Left forelimb (tissue), 1 donor: ENCODE results near the gene KLHL7.
"Not testable (repeated sequence)": the region's sequence is repeated elsewhere in the genome, so short reads cannot be mapped to it uniquely, and the experiment has no call there.

Experiments
- DNase-seq: peaks from one replicate; pipeline ENCODE4 v3.0.0-alpha.2; 2018; ENCODE audit warnings: low spot score

Gene KLHL7

GRCh38 chr7:23183279-23184012 is 77.9 kb downstream of the KLHL7 start:
- DNase-seq, result no peak

GRCh38 chr7:23184291-23184690 is 78.7 kb downstream of the KLHL7 start:
- DNase-seq, result no peak

DNA sequence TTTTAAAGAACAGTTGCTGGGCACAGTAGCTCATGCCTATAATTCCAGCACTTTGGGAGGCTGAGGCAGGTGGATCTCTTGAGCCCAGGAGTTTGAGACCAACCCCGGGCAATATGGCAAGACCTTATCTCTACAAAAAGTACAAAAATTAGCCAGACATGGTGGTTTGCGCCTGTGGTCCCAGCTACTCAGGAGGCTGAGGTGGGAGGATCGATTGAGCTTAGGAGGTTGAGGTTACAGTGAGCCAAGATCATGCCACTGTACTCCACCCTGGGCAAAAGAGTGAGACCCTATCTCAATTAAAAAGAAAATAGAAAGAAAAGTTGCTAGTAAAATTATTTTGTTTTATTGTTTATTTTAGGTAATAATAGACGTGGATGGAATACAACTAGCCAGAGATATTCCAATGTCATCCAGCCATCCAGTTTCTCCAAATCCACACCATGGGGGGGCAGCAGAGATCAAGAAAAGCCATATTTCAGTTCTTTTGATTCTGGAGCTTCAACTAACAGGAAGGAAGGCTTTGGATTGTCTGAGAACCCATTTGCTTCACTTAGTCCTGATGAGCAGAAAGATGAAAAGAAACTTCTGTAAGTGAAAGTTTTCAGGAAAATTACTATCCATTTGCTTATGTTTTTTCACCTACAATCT is 79.2 kb downstream of the KLHL7 start:
- DNase-seq, result no peak

DNA sequence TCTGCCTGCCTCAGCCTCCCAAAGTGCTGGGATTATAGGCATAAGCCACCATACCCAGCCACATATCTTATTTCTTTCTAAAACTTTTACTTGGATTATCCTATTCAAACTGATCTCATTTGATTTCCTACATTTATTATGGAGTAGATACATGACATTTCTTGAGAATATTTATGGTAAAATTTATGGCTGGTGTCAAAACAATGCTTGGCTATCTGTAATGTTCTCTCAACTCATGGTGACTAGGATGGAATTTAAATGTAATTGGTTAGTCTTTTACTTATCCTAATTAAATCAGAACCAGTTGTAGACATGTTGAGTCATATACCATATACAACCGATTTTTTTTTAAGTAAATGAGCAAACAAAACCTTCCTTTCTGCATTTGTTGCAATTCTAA is 80.4 kb downstream of the KLHL7 start:
- DNase-seq, result no peak

DNA sequence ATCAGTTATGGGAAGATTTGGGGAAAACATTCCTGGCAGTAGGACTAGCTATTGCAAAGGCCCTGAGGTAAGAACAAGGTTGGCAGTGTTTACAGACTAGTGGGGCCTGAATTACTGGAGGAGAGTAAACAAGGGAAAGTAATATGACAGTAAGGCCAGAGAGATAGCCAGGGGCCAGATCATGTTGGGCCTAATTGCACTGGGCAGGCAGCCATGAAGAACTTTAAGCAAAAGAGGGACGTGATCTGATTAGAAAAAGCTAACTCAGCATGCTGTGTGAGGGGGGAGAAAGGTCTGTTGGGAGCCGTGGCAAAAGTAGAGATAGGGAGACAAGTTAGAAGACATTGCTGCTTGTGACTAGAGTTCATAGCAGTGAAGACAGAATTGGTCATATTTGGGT is 85.4 kb downstream of the KLHL7 start:
- no peak for DNase-seq

DNA sequence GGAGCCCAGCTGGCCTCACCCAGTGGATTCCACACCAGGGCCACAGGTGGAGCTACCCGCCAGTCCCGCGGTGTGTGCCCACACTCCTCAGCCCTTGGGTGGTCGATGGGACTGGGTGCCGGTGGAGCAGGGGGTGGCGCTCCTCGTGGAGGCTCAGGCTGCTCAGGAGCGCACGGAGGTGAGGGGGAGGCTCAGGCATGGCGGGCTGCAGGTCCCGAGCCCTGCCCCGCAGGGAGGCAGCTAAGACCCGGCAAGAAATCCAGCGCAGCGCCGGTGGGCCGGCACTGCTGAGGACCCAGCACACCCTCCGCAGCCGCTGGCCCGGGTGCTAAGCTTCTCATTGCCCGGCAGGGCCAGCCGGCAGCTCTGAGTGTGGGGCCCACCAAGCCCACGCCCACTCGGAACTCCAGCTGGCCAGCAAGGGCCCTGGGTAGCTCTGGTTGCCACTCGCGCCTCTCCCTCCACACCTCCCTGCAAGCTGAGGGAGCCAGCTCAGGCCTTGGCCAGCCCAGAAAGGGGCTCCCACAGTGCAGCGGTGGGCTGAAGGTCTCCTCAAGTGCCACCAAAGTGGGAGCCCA is 88.2 kb downstream of the KLHL7 start:
- not testable (repeated sequence) for DNase-seq

- no peak for DNase-seq
These were observed 90.7 kb downstream of the KLHL7 start for GRCh38 chr7:23196306-23196705.

GRCh38 chr7:23197745-23198144 is 92.2 kb downstream of the KLHL7 start:
- DNase-seq, result not testable (repeated sequence)

DNA sequence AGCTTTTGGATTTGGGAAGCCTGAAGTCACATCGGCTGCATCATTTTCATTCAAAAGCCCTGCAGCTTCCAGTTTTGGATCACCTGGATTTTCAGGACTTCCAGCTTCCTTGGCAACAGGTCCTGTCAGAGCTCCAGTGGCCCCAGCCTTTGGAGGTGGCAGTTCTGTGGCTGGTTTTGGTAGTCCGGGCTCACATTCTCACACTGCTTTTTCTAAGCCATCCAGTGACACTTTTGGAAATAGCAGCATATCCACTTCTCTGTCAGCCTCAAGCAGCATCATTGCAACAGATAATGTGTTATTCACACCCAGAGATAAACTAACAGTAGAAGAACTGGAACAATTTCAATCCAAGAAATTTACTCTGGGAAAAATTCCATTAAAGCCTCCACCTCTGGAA is 94.7 kb downstream of the KLHL7 start:
- no peak for DNase-seq

DNA sequence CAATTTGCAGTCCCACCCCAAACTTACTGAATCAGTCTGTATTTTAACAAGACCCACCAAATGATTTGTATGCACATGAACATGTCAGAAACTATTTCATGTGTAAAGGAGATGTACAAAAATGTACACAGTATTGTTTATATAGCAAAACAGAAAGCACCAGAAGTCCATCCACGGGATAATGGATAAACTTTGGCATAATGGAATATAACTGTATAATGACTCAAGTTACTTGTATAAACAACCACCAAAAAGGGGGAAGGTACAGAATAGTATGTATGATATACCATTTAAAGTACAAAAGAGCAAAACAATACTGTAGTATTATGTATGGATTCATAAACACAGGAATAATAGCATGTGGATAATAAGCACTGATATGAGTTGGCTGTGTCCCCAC is 98.7 kb downstream of the KLHL7 start:
- no peak for DNase-seq

- no peak for DNase-seq
These were observed 100.0 kb downstream of the KLHL7 start for GRCh38 chr7:23205577-23205908.

GRCh38 chr7:23205909-23206767 is 100.6 kb downstream of the KLHL7 start:
- peak; percentile 81 for DNase-seq

GRCh38 chr7:23207021-23207420 is 101.4 kb downstream of the KLHL7 start:
- no peak for DNase-seq

DNA sequence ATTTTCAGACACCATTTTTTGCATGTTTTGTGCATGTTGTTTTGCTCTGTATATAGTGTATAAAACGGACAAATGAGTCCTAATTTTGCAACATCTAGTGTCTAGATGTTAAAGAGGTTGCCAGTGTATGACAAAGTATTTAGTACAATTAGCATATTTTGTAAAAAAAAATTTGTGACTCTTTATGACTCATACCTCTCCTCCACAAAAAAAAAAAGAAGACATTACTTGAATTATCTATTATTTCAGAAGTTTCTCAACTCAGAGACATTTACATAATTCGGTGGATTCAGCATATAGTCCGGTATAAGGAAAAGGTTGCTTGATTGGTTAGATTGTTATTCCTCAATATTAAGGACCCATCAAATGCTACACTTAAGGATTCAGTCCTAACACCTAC is 102.3 kb downstream of the KLHL7 start:
- DNase-seq, result no peak

GRCh38 chr7:23208316-23208715 is 102.7 kb downstream of the KLHL7 start:
- DNase-seq, result no peak

GRCh38 chr7:23210506-23210905 is 104.9 kb downstream of the KLHL7 start:
- DNase-seq, result no peak

DNA sequence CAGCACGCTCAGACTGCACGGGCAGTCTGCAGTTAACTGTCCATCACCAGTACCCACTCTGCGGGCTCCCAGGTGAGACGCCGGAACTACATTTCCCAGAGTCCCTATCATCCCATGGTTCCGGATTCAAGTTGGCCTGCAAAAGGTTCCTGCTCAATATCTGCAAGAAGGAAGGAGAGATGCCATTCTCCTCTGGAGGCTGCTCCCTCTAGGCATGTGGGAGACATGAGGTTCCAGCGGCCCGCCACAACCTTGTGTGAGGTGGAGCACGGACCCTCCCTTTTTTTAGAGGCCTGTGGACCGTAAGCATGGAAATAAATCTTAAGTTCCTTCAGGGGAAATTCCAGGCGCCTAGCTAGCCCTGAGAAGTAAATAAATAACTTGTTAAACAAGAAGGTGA is 106.0 kb downstream of the KLHL7 start:
- DNase-seq, result no peak

DNA sequence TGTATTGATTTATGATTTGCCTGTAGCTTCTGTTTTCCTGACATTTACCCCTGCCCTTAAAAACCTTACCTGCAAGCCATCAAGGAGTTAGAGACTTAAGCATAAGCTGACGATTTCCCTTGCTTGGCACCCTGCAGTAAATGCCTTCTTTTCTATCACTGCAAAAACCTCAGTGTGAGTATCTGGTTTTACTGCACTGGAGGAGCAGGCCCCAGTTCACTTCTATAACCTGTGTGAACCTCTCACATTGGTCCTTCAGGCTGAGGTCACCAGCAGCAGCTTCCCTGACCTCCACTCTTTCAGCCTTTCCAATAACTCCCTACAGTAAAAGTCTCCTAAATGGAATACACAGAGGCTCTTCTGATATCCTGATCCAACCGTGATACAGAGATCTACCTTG is 106.8 kb downstream of the KLHL7 start:
- no peak for DNase-seq

DNA sequence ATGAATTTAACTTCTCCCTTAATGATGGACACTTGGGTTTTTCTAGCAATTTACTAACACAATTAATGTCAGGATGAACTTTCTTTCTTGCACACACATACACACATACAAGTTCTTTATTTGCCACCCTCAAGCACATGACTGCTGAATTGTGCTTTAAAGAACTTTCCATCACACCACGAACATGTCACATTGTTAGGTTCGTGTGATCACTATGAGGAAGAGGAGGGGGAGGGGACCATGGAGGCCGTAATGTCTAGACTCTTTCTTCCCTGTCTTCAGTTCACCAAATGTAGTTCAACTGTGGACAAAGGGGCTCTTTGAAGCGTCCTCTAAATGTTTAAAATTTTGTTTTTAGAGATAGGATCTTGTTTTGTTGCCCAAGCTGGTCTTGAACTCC is 107.3 kb downstream of the KLHL7 start:
- DNase-seq, result no peak

DNA sequence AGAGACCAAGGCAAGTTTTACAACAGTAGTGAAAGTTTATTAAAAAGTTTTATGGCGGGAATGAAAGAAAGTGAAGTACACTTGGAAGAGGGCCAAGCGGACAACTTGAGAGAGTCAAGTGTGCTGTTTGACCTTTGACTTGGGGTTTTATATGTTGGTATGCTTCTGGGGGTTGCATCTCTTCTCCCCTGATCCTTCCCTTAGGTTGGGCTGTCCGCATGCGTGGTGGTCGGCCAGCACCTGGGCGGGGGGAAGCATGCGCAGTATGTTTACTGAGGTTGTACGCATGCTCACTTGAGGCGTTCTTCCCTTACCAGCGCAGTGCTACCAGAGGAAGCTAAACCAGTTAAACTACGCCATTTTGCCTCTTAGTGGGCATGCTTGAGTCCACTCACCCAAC is 108.2 kb downstream of the KLHL7 start:
- no peak for DNase-seq

GRCh38 chr7:23214423-23214822 is 108.8 kb downstream of the KLHL7 start:
- no peak for DNase-seq

- DNase-seq, result no peak
These were observed 109.4 kb downstream of the KLHL7 start for GRCh38 chr7:23214938-23215337.

DNA sequence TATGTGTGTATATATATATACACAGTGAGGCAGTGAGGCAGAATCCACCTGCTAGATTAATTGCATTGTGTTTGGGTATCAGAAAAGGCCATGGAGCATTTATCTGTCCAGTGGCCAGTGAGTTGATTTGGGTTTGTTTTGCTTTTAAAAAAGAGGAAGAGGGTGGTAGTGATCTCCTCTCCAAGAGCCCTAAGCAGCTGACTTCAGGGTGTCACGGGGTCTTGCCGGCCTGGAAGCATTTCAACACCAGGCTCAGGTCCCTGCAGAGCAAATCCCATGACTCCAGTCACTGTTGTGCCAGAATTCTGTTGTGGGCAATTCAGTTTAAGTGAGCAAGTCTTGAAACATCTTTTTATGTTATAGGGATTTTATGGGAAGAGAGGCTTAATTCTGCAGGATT is 110.4 kb downstream of the KLHL7 start:
- no peak for DNase-seq
